Left ventricle myocardium inferior (tissue), 1 donor: ENCODE data around the gene SFI1. TPM values are rescaled to one million over a fixed set of nuclear protein-coding genes. Genes with fewer than 3 reads are reported as not detected.

Source experiments
- DNase-seq: peaks from one replicate; pipeline ENCODE4 v3.0.0-alpha.2; 2020
- H3K27ac ChIP-seq: fragments of 200-600 bp; replicated peaks from 2 replicates; pipeline ENCODE4 v1.8.0; 2021
- H3K27me3 ChIP-seq: fragments of 200-600 bp; 2 replicates; pipeline ENCODE4 v1.8.0; 2021; ENCODE audit warnings: low read depth
- H3K36me3 ChIP-seq: fragments of 200-600 bp; 2 replicates; pipeline ENCODE4 v1.8.0; 2021
- H3K4me1 ChIP-seq: fragments of 200-600 bp; 2 replicates; pipeline ENCODE4 v1.8.0; 2021
- H3K4me3 ChIP-seq: fragments of 200-600 bp; 2 replicates; pipeline ENCODE4 v1.8.0; 2021; ENCODE audit warnings: mild to moderate bottlenecking, moderate library complexity
- H3K9me3 ChIP-seq: fragments of 200-600 bp; replicated peaks from 2 replicates; pipeline ENCODE4 v1.8.0; 2021
- intact Hi-C: fragments of 100-400 bp; cut with micrococcal nuclease; formaldehyde crosslinking; loops from one replicate; pipeline ENCODE4 v1.11.0; 2022
- total RNA-seq: library from RNA; stranded (reverse); fragmentation: NEBNext Ultra II Directional; extraction: Animal tissue kit (Norgen Biotek cat#: 25700); gene quantifications from one replicate; pipeline ENCODE4 v1.2.1, GENCODE V29; 2021
- TF ChIP-seq, protein P1 (sequence below): fragments of 200-600 bp; IDR thresholded peaks from 2 replicates; pipeline ENCODE4 v1.8.0; 2021; ENCODE audit warnings: antibody characterized with exemption, mild to moderate bottlenecking, borderline replicate concordance
- donor health status: DM: no; HTN: yes; CAD: no; lungs with severe emphysema.

The SFI1 gene
- total RNA-seq, 1 donor from 2014 or later: 6.8 TPM

DNA sequence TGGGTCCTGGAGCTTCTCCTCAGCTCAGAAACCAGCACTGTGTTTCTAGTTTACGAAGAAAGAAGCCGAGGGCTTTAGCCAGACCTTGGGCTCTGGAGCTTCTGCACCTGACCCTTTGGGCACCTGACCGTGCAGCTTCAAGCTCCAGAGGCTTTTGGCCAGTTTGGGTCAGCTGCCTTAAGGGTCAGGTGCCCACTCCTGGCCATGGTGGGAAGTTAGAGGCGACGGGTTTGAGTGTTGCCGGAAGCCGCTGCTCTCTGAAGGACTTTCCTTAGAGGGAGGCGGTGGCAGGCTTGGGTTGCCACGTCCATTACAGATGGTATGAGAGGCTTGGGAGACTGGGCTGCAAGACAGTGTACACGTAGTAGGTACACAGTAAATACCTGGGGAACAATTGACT is 113.4 kb downstream of the SFI1 start:
- DNase-seq: no peak
- H3K4me3 ChIP-seq: no peak overlapping the region
- TF ChIP-seq, protein P1, sequence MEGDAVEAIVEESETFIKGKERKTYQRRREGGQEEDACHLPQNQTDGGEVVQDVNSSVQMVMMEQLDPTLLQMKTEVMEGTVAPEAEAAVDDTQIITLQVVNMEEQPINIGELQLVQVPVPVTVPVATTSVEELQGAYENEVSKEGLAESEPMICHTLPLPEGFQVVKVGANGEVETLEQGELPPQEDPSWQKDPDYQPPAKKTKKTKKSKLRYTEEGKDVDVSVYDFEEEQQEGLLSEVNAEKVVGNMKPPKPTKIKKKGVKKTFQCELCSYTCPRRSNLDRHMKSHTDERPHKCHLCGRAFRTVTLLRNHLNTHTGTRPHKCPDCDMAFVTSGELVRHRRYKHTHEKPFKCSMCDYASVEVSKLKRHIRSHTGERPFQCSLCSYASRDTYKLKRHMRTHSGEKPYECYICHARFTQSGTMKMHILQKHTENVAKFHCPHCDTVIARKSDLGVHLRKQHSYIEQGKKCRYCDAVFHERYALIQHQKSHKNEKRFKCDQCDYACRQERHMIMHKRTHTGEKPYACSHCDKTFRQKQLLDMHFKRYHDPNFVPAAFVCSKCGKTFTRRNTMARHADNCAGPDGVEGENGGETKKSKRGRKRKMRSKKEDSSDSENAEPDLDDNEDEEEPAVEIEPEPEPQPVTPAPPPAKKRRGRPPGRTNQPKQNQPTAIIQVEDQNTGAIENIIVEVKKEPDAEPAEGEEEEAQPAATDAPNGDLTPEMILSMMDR: no peak
- no peak overlapping the region for H3K27ac ChIP-seq
- H3K9me3 ChIP-seq: no peaks in the 10 kb centered on the region
- no peaks in the 10 kb centered on the region for H3K36me3 ChIP-seq
- no peaks in the 10 kb centered on the region for H3K27me3 ChIP-seq
- peaks cover 18% of the 10 kb centered on the region for H3K4me1 ChIP-seq
- intact Hi-C loops: no loop called here

GRCh38 chr22:31610611-31611010 is 114.3 kb downstream of the SFI1 start:
- H3K4me3 ChIP-seq: no peak overlapping the region
- no peak overlapping the region for H3K27ac ChIP-seq
- no peaks in the 10 kb centered on the region for H3K9me3 ChIP-seq
- H3K27me3 ChIP-seq: no peaks in the 10 kb centered on the region
- DNase-seq: no peak
- intact Hi-C loops: no loop called here
- H3K4me1 ChIP-seq: peaks cover 27% of the 10 kb centered on the region
- TF ChIP-seq, protein P1: no peak
- no peaks in the 10 kb centered on the region for H3K36me3 ChIP-seq

DNA sequence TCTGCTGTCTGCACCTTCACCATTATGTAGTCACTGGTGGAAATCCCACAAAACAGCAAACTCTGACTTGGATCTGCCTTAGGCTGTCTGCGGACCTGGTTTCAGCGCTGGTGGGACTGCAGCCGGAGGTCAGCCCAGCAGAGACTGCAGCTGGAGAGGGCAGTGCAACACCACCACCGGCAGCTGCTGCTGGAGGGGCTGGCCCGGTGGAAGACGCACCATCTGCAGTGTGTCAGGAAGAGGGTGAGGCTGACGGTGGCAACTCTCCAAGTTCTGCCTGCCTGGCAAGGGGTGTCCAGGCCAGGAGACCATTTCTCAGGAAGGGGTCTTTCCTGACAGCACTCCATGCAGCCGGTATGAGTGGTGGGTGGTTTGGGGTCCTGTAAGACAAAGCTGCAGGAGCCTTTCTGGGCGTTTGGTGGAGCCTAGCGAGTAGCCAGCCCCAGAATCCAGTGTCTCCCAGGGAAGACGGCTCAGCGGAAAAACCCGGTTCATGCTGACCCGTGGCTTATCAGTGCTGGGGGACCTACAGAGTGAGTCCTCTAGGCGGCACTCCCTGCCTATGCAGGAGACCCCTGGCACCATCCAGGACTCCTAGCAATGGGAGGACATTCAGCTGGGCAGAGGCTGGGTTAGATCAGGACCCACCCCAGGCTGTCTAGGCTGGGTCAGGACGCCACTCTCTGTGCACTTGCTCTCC is 114.9 kb downstream of the SFI1 start:
- Histone ChIP-seq H3K4me1 (peaks cover 33% of the 10 kb centered on the region), H3K27ac (peak overlapping the region; percentile 19), H3K9me3 (no peaks in the 10 kb centered on the region), H3K27me3 (no peaks in the 10 kb centered on the region), H3K36me3 (no peaks in the 10 kb centered on the region), H3K4me3 (no peak overlapping the region)
- TF ChIP-seq, protein P1: no peak
- no peak for DNase-seq
- intact Hi-C loops: no loop called here

- no peaks in the 10 kb centered on the region for H3K9me3 ChIP-seq
- no peaks in the 10 kb centered on the region for H3K27me3 ChIP-seq
- H3K4me1 ChIP-seq: peaks cover 37% of the 10 kb centered on the region
- TF ChIP-seq, protein P1: no peak
- H3K27ac ChIP-seq: no peak overlapping the region
- intact Hi-C loops: no loop called here
- no peak for DNase-seq
- H3K36me3 ChIP-seq: peaks cover 5% of the 10 kb centered on the region
- no peak overlapping the region for H3K4me3 ChIP-seq
These were observed 116.6 kb downstream of the SFI1 start for GRCh38 chr22:31612891-31613285.

DNA sequence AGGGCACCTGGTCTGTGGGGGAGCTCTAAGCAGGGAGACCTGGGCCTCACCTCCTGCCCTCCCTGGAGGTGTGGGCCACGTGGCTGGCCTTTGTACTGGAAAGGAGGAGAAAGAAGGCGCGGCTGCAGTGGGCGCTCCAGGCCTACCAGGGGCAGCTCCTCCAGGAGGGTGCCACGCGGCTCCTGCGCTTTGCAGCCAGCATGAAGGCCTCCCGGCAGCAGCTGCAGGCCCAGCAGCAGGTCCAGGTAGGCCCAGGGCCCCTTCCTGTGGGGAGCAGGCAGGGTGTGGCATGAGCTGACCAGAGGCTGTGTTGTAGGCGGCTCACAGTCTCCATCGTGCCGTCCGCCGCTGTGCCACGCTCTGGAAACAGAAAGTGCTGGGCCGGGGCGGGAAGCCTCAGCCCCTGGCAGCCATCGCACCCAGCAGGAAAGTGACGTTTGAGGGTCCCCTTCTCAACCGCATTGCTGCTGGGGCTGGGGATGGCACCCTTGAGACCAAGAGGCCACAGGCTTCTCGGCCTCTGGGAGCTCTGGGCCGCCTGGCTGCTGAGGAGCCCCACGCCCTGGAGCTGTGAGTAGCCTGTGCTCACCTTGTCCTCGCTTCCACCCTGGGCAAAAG is 117.1 kb downstream of the SFI1 start:
- no peak for DNase-seq
- Histone ChIP-seq H3K4me1 (peaks cover 37% of the 10 kb centered on the region), H3K9me3 (no peaks in the 10 kb centered on the region), H3K4me3 (no peak overlapping the region), H3K36me3 (peaks cover 10% of the 10 kb centered on the region), H3K27ac (no peak overlapping the region), H3K27me3 (no peaks in the 10 kb centered on the region)
- TF ChIP-seq, protein P1: no peak
- intact Hi-C loops: no loop called here
